Brain pericyte (primary cell): ENCODE measurements around the gene RDH8.
"Not testable (repeated sequence)": the region's sequence is repeated elsewhere in the genome, so short reads cannot be mapped to it uniquely, and the experiment has no call there.

Experiments
- DNase-seq: peaks from one replicate; pipeline ENCODE4 v3.0.0-alpha.2; 2012; ENCODE audit warnings: low read depth, low spot score

Gene RDH8

DNA sequence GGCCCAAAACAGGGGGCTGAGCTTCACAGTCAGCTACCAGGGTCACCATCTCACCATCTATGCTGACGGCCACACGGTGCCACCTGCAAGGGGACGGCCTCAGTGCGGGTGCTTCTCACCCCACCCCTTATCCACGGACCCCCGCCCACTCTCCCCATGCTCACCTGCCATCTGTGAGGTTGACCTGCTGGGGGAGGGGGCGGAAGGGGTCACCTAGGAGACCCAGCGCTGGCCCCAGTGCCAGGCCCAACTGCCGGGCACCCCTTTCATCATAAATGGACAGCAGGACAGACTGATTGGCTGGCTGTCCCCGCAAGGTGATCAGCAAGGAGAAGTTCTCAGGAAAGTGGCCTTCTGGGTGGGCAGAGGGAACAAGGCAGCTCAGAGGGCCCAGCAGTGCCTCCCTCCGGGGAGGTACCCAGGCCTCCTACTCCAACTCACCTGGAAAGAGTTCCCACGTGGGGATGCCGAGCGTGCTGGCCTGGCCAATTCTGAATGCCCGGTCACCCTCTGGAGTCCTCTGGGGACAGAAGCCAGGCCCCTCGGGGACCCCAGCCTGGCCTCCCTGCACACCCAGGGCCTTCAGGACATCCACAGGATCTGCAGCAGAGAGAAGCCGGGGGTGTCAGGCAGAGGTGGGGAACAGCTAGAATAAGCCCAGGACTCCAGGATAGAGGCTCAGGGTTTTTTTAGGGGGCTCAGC, 7.5 kb upstream of the RDH8 start:
- no peak for DNase-seq

DNA sequence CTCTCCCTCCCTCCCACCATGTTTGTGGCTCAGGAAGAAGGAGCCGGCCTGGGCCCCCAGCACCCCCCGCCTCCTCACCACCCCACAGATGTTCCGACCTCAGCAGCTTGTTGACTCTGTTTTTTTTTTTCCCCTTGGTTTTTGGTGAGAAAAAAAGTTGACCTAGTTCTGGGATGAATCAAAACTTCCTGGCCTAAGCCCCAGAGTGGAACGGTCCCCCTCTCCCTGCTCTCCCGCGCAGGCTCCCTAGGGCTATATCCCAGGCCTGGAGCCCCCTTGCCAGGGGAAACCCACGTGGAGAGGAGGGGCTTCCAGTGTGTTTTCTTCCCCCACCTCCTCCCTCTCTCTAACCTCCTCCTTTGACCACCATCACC, 7.0 kb upstream of the RDH8 start:
- peak; percentile 63 for DNase-seq

DNA sequence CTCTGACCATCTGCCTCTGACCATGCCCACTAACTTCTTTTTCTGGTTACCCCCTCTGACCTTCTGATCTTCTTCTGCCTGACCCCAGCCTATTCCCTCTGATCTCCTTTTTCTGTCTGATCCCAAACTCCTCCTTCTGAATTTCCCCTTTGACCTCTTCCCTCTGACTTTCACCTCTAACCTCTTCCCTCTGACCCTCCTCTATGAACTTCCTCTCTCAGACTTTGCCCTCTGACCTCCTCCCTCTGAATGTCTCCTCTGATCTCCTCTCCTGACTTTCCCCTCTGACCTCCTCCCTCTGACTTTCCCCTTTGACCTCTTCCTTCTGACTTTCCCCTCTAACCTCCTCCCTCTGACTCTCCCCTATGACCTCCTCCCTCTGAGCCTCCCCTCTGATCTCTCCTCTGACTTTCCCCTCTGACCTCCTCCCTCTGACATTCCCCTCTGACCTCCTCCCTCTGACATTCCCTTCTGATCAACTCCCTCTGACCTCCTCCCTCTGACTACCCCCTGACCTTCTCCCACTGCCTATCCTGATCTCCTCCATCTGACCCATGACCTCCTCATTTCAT, 6.4 kb upstream of the RDH8 start:
- DNase-seq: no peak

DNA sequence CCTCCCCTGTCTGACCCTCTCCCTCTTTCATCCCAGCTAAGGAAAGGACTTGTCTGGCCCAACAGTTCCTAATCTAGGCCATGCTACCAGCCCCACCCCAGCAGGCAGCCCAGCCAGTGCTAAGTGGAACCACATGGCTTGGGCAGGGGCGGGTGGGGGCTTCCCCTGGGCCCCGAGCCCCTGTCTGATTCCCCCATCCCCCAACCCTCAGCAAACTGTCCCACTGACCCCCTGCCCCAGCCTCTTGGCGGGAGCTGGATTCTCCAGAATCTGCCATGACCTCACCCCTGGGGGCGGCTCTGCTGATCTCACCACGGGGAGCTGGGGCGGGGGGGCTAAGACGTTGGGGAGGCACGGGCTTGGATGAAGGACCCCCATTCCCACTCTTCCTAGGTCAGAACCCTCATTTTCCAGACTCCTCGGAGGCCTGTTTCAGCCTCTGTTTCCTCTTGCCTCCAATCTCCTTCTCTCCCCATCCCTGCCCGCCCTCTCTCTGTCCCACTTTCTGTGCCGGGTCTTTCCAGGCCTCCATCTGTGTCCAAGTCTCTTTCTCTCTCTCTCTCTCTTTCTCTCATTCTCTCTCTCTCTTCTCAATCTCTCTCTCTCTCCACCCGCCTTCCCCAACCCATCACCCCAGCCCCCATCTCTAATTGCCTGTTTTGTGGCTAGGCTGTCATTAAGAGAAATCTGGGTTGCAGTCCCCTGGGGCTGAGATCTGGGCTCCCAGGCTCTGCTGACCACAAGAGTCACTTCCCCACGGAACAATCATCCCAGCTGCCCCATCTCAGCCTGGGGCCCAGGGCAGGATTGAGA, 5.7 kb upstream of the RDH8 start:
- no peak for DNase-seq

DNA sequence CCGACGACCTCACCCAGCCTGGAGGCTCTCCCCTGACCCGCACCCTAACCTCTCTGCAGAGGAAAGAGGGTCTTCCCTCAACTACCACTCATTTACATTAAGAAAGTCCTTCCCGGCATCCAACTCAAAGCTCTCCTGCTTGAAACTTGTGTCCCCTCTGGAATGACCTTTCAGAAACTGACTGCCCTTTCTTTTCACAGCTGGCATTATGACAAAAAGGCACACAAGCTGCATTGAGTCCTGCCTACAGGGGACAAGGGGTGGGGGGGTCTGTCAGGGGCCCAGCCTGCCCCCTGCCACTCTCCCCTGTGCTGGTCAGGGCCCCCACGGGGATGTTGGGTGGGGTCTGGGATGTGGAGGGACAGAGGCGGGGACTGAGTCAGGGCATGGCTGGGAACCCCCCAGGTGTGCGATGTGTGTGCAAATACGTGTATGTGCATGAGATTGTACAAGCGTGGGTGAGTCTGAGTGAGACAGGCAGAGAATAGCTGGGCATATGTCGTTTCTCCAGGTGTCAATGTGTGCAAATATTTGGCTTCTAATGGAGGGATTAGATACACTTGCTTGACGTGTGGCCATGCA, 5.0 kb upstream of the RDH8 start:
- no peak for DNase-seq

DNA sequence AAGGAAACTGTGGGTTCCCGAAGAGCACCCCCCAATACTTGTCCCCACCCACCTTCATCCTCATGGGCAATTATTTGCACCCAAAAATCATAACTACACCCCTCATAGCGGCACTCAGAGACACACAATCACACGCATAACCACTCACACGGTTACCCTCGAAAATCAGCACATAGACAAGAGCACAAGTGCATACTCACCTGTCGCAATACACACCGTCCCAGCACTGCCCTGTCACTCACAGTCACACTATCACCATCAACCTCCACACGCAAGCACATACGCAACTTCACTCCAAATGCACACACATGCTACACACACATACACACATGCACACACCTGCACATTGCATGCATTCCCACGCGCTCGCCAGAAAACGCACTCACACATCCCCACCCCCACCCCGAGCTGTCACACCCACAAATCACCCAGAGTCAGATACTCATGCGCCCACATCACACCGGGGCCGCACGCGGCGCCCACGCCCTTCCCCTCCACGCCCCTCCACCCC, 3.5 kb upstream of the RDH8 start:
- DNase-seq: no peak

DNA sequence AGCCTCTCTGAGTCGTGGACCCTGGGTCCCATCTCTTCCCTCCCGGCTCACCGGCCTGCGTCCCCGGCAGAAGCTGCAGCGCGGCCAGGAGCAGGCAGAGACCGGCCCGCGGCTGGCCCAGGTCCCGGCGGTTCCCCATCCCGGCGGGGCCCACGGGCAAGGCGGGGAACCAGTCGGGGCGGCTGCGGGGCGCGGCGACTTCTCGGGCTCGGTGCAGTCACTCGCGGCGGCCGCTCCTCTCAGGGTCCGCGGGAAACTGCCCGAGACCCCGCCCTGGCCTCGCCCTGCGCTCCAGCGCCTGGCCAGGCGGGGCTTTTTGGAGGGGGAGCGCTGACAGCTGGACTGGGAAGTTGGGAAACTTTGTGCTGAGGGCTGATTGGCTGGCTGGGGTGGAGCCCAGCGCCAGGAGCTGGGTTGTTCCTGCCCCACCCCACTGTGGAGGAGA, 3.0 kb upstream of the RDH8 start, which contains the start of gene COL5A3:
TSS of gene COL5A3 (minus strand) at position 258 of the 445 bp plus-strand sequence. CDS start at position 139, 119 bp downstream.
- DNase-seq: no peak

DNA sequence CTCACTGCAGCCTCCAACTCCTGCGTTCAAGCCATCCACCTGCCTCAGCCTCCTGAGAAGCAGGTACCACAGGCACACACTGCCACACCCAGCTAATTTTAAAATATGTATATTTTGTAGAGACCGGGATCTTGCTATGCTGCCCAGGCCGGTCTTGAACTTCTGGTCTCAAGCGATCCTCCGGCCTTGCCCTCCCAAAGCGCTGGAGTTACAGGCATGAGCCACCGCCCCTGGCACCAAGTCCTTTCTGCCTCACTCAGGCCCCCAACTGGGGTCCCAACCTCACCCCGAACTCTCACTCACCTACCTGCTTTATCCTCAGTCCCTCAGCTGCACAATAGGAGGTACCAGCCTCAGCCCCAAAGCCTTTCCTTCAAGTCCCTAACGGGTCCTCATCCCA, 2.3 kb upstream of the RDH8 start:
- DNase-seq: no peak

DNA sequence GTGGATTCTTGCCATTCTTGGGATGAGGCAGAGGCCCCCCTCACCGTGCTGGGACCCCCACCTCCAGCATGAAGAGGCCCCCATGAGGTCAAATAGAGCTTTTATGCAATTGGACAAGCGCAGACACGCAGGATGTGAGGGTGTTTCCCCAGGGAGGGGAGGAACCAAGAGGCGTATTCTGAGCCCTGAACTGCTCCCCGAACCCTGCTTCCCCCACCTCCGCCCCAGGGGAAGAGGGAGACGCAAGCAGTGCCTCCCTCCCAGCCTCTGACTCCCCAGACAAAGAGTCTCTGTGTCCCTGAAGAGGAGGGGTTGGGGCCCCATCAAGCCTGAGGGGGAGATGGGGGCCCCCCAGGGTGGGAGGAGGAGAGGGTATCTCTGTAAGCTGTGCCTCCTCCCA, 1.3 kb upstream of the RDH8 start:
- no peak for DNase-seq

DNA sequence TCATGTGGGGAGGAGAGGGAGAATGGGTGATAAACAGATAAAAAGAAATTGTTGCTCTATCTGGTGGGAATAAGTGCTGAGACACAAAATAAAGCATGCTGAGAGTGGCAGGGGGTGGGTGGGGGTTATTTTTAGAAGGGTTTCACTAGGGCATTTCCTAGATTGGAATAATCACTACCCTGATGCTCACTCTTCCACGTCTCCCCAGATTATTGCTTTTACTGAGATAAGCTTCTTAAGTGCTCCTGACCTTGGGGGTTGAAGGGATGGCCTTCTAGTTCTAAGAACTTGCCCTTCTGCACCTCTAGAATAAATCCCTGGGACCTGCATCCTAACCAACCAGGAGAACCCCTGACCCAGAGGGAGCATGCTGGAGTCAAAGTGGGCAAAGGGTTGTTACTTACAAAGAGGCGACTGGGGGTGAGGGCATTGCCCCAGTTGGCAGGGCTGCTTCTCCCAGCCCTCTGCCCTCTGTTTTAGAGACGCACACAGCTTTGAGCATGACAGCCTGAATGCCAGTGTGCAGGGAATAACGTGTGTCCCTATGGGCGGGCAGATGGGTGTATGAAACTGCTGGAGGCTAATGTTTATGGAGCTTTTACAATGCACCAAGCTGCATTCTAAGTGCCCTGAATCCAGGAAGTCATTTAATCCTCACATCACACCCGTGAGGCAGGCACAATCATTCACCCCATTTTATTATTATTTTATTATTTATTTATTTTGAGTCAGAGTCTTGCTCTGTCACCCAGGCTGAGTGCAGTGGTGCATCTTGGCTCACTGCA, 743 bp downstream of the RDH8 start:
- no peak for DNase-seq

DNA sequence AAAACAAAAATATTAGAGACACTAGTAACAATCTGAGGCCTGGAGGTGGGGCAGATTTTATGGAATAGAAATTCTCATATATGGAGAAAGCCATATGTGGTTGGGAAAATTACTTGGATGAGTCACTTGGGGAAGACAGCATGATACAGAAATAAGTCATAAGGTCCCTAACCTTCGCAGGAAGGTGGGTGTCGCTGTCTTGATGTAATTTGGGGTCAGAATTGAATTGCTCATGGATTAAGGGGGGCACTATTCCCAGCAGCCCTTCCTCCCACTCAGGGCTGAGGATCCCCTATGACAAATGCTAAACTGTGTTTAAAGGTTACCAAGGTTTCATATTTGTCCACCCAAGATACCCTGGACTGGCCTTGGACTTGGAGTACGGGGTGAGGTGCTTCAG, 5.0 kb downstream of the RDH8 start:
- no peak for DNase-seq

DNA sequence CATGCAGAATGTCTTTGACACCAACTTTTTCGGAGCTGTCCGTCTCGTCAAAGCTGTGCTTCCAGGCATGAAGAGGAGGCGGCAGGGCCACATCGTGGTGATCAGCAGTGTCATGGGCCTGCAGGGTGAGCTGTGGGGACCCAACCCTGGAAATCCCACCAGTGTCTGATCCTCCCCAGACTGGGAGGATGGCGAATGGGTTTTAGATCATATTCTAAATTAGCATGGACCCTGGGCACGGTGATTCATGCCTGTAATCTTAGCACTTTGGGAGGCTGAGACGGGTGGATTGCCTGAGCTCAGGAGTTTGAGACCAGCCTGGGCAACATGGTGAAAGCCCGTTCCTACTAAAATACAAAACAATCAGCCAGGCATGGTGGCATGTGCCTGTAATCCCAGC, 5.5 kb downstream of the RDH8 start:
- DNase-seq: no peak

DNA sequence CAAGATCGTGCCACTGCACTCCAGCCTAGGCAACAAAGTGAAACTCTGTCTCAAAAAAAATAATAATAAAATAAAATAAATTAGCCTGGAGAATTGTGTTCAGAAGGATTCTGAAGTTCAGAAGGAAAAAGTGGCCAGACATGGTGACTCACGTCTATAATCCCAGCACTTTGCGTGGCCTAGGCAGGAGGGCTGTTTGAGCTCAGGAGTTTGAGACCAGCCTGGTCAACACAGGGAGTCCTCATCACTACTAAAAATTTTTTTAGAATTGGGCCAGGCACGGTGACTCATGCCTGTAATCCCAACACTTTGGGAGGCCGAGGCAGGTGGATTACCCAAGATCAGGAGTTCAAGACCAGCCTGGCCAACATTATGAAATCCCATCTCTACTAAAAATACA, 6.0 kb downstream of the RDH8 start:
- DNase-seq: no peak

DNA sequence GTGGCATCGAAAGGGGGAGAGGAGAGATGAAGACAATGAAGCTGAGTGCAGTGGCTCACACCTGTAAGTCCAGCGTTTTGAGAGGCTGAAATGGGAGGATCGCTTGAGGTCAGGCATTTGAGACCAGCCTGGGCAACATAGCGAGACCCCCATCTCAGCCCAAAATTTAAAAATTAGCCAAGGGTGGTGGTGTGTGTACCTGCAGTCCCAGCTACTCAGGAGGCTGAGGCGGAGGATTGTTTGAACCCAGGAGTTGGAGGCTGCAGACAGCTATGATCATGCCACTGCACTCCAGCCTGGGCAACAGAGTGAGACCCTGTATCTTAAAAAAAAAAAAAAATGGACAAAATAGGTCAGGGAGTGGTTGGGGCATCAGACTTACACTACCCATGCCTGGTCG, 7.6 kb downstream of the RDH8 start:
- DNase-seq: no peak

DNA sequence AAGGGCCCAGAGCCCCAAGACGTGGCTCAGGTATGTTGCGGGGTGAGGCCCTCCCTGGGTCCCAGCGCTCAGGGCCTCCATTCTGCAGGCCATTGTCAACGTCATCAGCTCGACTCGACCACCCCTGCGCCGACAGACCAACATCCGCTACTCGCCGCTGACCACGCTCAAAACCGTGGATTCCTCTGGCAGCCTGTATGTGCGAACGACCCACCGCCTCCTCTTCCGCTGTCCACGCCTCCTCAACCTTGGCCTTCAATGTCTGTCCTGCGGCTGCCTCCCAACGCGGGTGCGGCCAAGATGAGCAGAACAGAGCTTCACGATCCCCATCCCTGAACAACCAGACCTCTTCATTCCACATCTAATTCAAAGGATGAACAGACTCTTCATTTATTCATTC, 8.2 kb downstream of the RDH8 start:
- DNase-seq: no peak

DNA sequence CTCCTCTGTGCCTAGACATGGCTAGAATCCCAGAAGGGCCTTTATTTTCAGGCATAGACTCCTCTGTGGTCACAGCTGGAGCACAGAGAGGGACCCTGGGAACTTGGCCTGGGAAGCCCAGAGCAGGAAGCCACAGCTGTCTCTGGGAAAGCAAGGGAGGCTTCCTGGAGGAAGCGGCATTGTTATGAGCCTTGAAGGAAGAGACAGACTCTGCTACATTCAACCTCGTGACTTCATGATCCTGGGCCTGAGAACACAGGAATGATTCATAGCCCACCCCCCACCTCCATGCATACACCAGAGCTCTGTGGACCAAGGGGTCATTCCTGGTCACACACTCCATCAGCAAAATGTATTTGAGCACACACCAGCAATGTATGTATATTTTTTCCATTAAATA, 8.6 kb downstream of the RDH8 start:
- no peak for DNase-seq

DNA sequence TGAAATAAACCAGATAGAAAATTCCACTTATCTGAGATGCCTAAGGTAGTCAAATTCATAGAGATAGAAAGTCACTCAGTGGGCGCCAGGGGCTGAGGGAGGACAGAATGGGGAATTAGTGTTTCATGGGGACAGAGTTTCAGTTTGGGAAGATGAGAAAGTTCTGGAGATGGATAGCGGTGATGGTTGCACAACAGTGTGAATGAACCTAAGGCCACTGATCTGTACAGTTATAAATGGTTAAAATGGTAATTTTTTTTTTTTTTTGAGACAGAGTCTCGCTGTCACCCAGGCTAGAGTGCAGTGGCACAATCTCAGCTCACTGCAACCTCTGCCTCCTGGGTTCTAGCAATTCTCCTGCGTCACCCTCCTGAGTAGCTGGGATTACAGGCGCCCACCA, 9.8 kb downstream of the RDH8 start:
- not testable (repeated sequence) for DNase-seq

DNA sequence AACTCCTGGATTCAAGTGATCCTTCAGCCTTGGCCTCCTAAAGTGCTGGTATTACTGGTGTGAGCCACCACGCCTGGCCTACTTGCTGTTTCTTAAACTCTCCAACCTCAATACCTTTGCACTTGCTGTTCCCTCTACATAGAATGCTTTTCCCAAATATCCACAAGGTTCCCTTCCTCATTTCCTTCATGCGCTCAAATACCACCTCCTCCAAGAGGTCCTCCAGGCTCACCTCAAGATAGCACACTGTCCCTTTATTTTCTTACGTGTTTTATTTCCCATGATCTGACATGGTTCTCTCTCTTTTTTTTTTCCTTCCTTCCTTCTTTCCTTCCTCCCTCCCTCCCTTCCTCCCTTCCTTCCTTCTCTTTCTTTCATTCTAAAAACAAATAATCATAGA, 13.5 kb downstream of the RDH8 start:
- no peak for DNase-seq

DNA sequence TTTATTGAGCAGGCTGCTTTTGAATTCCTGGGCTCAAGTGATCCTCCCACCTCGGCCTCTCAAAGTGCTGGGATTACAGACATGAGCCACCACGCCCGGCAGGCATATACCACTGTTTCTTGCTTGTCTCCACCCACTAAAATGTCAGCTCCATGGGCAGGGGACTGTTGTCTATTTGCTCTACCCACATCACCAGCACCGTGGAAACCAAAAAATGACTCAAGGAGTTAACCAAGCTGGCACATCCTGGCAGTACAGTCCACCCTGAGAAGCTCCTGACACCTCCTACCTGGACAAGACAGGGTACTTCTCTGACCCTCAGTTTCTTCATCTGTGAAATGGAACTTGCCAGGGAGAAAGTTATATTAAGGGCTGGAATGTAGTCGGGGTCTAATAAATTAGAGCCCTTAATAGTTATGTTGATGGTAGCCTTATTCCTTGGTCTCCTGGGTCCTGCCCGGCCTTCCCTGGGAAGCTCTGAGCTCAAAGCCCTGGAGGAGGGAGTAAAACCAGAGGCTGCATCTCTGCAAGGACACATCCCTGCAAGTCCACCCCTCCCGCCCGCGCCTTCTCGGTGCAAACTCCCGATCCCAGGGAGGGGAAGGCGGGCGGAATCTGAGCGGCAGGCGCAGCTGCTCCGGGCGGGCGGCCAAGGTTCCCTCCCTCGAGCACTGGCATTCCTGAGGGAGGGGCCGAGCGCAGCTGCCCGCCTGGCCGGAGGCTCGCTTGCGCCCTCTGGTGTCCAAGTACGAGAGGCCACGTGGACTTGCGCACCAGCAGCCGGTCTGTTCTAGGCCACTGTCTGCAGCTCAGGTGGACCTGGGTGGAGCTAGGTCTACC, 14.1 kb downstream of the RDH8 start:
- DNase-seq: peak; percentile 90

DNA sequence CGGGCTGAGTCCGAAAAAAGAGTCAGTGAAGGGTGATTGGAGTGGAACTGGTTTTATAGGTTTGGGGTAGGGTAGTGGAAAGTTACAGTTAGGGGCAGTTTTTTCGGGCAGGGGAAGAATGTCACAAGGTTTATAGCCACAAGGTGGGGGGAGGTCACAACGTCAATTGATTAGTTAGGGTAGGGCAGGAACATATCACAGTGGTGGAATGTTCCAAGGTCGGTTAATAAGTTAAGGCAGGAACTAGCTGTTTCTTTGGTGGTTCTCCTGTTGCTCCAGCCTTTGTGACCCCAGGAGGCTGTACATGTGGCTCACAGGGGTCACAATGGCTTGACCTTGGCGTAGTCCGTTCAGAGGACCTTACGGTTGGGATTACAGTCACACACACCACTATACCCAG, 20.3 kb downstream of the RDH8 start:
- DNase-seq: no peak
